H1 (cell line): ENCODE data around the gene RTF1. TPM values are rescaled to one million over a fixed set of nuclear protein-coding genes. Genes with fewer than 3 reads are reported as not detected.

Experiments
- CTBP2 ChIP-seq: IDR thresholded peaks from 2 replicates; pipeline ENCODE4 v1.7.0; 2011; ENCODE audit warnings: borderline replicate concordance, mild to moderate bottlenecking, moderate library complexity, mixed read lengths, low read length; ENCODE audit not compliant: insufficient read depth, insufficient read length
- KDM4A ChIP-seq: IDR thresholded peaks from one replicate; pipeline ENCODE4 v1.7.1; 2012; ENCODE audit warnings: low read depth, mild to moderate bottlenecking, moderate library complexity, low read length, inconsistent platforms; ENCODE audit not compliant: severe bottlenecking
- KDM5A ChIP-seq: fragments of 200-600 bp; IDR thresholded peaks from 2 replicates; pipeline ENCODE4 v1.7.1; 2012; ENCODE audit warnings: mild to moderate bottlenecking, low read length, inconsistent platforms, mixed read lengths
- polyA plus RNA-seq, 7 experiments: library from polyadenylated mRNA; depleted of rRNA in 3 of 7; stranded (reverse) in 5 of 7; unstranded in 2 of 7; fragments of >200 nt in 5 of 7; fragments of 200-250 nt in 2 of 7; gene quantifications; 1 replicate in 5 of 7; 2 replicates in 1 of 7; 4 replicates in 1 of 7; pipeline versions ENCODE4 v1.2.1 to v1.2.3, GENCODE V29; 2011 to 2013; ENCODE audit warnings: missing spikeins in 2 of 7, mixed read lengths in 2 of 7
- total RNA-seq: library from RNA; stranded (reverse); fragmentation: NEBNext Ultra II Directional; extraction: Animal tissue kit (Norgen Biotek cat#: 25700); gene quantifications from 2 replicates; pipeline ENCODE4 v1.2.1, GENCODE V29; 2021

Gene RTF1
- total and polyA plus RNA-seq, 2 of the 8 experiments (the other 6 are each of a cell fraction or from before 2014, with no cell fraction given) = 22.6 to 47.7 TPM

DNA sequence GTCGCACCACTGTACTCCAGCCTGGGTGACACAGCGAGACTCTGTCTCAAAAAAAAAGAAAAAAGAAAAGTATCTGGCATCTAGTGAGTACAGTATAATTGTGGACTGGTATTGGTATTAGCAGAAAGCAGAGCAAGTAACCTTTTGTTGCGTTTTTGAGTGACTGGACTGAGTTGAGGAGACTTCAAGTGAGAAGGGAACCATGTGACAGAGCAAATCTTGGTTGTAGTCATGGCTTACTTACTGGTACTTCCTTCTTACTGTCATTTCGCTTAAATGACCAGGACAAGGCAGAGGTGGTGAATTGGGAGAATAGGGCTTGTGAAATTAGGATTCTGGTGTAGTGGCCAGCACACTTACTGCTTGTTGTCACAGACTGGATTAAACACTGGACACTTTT is 20.6 kb downstream of the RTF1 start (continued):
- TF ChIP-seq CTBP2 (no peak), KDM4A (no peak), KDM5A (no peak)
